Astrocyte of the spinal cord (primary cell): ENCODE results near the gene HMGCLL1.

Source experiments
- DNase-seq: peaks from one replicate; pipeline ENCODE4 v3.0.0; 2011; ENCODE audit warnings: low read depth, low spot score
- H3K4me3 ChIP-seq: 2 replicates; pipeline ENCODE4 v1.5.1; 2011; ENCODE audit warnings: low read depth, mild to moderate bottlenecking, low read length, moderate library complexity
- CTCF ChIP-seq: IDR thresholded peaks from 2 replicates; pipeline ENCODE4 v1.5.1; 2012; ENCODE audit warnings: low read depth, mild to moderate bottlenecking, low read length, inconsistent platforms
- in situ Hi-C: cut with HindIII; loops from 2 replicates; pipeline ENCODE4 v1.10.0; 2017; ENCODE audit warnings: low sequenced_read_pairs

The HMGCLL1 gene

GRCh38 chr6:55543633-55544309 lies 35.2 kb downstream of the HMGCLL1 start:
- in situ Hi-C loops: no loop called here
- TF ChIP-seq CTCF: peak; percentile 2
- DNase-seq: no peak
- H3K4me3 ChIP-seq: no peak overlapping the region

GRCh38 chr6:55541024-55541423 lies 38.0 kb downstream of the HMGCLL1 start:
- in situ Hi-C loops: no loop called here
- no peak for DNase-seq
- no peak overlapping the region for H3K4me3 ChIP-seq
- TF ChIP-seq CTCF: no peak

- DNase-seq: no peak
- TF ChIP-seq CTCF: no peak
- H3K4me3 ChIP-seq: no peak overlapping the region
- in situ Hi-C loops: no loop called here
Observed at GRCh38 chr6:55536391-55536956, 42.5 kb downstream of the HMGCLL1 start.

- H3K4me3 ChIP-seq: no peak overlapping the region
- no peak for DNase-seq
- in situ Hi-C loops: no loop called here
- TF ChIP-seq CTCF: no peak
Observed at GRCh38 chr6:55531496-55531895, 47.5 kb downstream of the HMGCLL1 start.

GRCh38 chr6:55530931-55531330 lies 48.1 kb downstream of the HMGCLL1 start:
- no peak for DNase-seq
- in situ Hi-C loops: no loop called here

GRCh38 chr6:55528624-55529023 lies 50.4 kb downstream of the HMGCLL1 start:
- no peak overlapping the region for H3K4me3 ChIP-seq
- DNase-seq: peak; percentile 33
- TF ChIP-seq CTCF: peak; percentile 42
- in situ Hi-C loops: no loop called here

More at GRCh38 chr6:55530931-55531330, 48.1 kb downstream of the HMGCLL1 start:
- H3K4me3 ChIP-seq: no peak overlapping the region
- TF ChIP-seq CTCF: no peak
